HG03280 (cell line): ENCODE measurements around the gene NAPEPLD.
"Not testable (repeated sequence)": the region's sequence is repeated elsewhere in the genome, so short reads cannot be mapped to it uniquely, and the experiment has no call there.

Source experiments
- ATAC-seq: cut with Tn5 transposase; IDR thresholded peaks from one replicate; pipeline ENCODE4 v1.9.1; 2021; ENCODE audit warnings: mild to moderate bottlenecking, moderate library complexity; ENCODE audit not compliant: unreplicated experiment

NAPEPLD gene

GRCh38 chr7:103148994-103149807 lies at the start of gene NAPEPLD:
Gene NAPEPLD (minus strand): TSS chr7:103149099. CDS start chr7:103128776, 20,323 bp downstream.
- peak; percentile 90 for ATAC-seq

GRCh38 chr7:103198079-103198478 lies 49.2 kb upstream of the NAPEPLD start:
- not testable (repeated sequence) for ATAC-seq

- not testable (repeated sequence) for ATAC-seq
Measured at GRCh38 chr7:103195364-103195763, 46.5 kb upstream of the NAPEPLD start.

- not testable (repeated sequence) for ATAC-seq
Measured at GRCh38 chr7:103172415-103173146, 23.7 kb upstream of the NAPEPLD start.

- not testable (repeated sequence) for ATAC-seq
Measured at GRCh38 chr7:103171695-103172414, 23.0 kb upstream of the NAPEPLD start.

GRCh38 chr7:103166921-103167544 lies 18.1 kb upstream of the NAPEPLD start:
- not testable (repeated sequence) for ATAC-seq

GRCh38 chr7:103163087-103163825 lies 14.4 kb upstream of the NAPEPLD start:
- not testable (repeated sequence) for ATAC-seq

GRCh38 chr7:103162641-103163040 lies 13.7 kb upstream of the NAPEPLD start:
- not testable (repeated sequence) for ATAC-seq

GRCh38 chr7:103161998-103162616 lies 13.2 kb upstream of the NAPEPLD start:
- ATAC-seq: not testable (repeated sequence)

- not testable (repeated sequence) for ATAC-seq
Measured at GRCh38 chr7:103159072-103159471, 10.2 kb upstream of the NAPEPLD start.

GRCh38 chr7:103155331-103156024 lies 6.6 kb upstream of the NAPEPLD start:
- ATAC-seq: not testable (repeated sequence)

- no peak for ATAC-seq
Measured at GRCh38 chr7:103154042-103154441, 5.1 kb upstream of the NAPEPLD start.

GRCh38 chr7:103152744-103153617 lies 4.1 kb upstream of the NAPEPLD start:
- ATAC-seq: not testable (repeated sequence)

- ATAC-seq: not testable (repeated sequence)
Measured at GRCh38 chr7:103151993-103152676, 3.2 kb upstream of the NAPEPLD start.

GRCh38 chr7:103150192-103150591 lies 1.3 kb upstream of the NAPEPLD start:
- no peak for ATAC-seq

GRCh38 chr7:103149808-103150180 lies 895 bp upstream of the NAPEPLD start:
- no peak for ATAC-seq
